H1 (cell line): ENCODE results near the gene RHBDD1.

Source experiments
- CTCF ChIP-seq, 3 experiments: IDR thresholded peaks; 1 replicate in 2 of 3; 2 replicates in 1 of 3; pipeline versions ENCODE4 v1.5.1 to v1.6.1; 2011; ENCODE audit warnings: low read length in 3 of 3, mild to moderate bottlenecking in 3 of 3, inconsistent platforms in 2 of 3, low read depth in 1 of 3, moderate library complexity in 1 of 3; ENCODE audit not compliant: insufficient read depth in 1 of 3; ENCODE audit errors: control extremely low read depth in 1 of 3
- RBBP5 ChIP-seq: IDR thresholded peaks from 2 replicates; pipeline ENCODE4 v1.7.1; 2012; ENCODE audit warnings: low read depth, mild to moderate bottlenecking, inconsistent platforms, low read length, moderate library complexity, borderline replicate concordance

GRCh38 chr2:227031379-227031778, 195.5 kb downstream of the RHBDD1 start:
- no peak for TF ChIP-seq CTCF (IDR thresholded peaks at IDR 0.05; ENCODE audit: control extremely low read depth in 1 of 3, insufficient read depth in 1 of 3, low read depth in 1 of 3, low read length in 3 of 3)
- TF ChIP-seq RBBP5, result no peak
